Raji (cell line): ENCODE measurements around the gene MAN1C1.

Experiments used
- POLR2A ChIP-seq: IDR thresholded peaks from 2 replicates; pipeline ENCODE4 v1.6.1; 2011; ENCODE audit warnings: low read depth, low read length, control low read depth; ENCODE audit not compliant: insufficient read depth

Gene MAN1C1

DNA sequence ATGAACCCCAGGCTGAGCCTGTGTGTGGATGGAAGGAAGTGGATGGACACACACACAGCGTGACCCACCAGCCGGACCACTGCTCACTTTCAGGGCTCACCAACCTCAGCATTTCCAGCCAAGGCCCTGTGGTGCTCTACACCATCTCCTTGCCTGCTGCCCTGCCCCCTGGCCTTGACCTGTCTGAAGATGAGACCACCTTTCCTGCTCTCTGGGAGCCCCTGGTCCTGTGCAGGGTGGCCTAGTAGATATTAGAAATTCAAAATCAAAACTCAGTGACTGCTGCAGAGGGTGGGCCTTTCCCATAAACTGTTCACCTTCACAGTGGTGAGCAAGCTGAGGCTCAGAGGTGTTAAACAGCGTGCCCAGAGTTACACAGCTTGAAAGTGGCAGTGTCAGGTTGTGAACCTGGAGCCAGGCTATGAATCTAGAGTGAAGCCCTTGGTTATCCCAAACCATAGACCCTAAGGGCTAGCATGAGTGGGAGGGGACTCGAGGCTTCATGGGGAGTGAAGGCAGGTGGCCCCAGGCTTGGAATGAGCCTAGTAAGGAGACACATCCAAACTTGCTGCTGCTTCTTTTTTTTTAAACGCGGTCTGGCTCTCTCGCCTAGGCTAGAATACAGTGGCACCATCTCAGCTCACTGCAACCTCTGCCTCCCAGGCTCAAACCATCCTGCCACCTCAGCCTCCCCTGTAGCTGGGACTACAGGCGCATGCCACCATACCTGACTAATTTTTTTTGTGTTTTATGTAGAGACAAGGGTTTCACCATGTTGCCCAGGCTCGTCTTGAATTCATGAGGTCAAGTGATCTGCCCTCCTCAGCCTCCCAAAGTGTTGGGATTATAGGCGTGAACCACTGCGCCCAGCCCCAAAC, 41.5 kb downstream of the MAN1C1 start:
- TF ChIP-seq POLR2A = no peak

DNA sequence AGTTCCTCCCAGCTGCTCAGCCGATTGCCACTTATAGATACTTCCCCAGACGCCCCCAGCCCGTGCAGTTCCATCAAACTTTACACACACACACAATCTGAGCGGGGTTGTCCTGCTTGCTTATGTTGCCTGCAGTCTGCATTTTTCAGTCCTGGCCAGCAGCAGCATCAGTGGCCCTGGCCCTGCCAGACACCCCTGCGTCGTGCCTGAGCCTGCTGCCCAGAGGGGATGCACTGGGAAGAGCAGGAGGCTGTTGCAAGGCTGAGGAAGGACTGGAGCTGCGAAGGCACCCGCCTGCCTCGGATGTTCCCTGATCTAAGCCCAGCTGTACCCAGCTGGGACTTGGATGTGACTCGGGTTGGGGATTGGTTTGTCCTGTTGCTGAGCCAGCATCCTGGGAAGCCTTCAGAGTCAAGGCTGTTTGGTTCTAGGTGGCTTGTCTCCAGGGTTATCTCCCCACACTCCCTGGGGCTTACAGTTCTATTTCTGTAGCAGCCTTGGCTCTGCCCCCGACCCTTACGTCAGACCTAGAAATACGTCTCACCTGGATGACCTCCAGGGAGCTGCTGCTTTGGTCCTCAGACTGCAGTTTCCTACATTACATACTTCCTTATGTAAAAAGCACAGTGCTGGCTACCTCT, 42.3 kb downstream of the MAN1C1 start:
- TF ChIP-seq POLR2A = no peak

- TF ChIP-seq POLR2A = no peak
These were observed 44.6 kb downstream of the MAN1C1 start for GRCh38 chr1:25661043-25661815.

DNA sequence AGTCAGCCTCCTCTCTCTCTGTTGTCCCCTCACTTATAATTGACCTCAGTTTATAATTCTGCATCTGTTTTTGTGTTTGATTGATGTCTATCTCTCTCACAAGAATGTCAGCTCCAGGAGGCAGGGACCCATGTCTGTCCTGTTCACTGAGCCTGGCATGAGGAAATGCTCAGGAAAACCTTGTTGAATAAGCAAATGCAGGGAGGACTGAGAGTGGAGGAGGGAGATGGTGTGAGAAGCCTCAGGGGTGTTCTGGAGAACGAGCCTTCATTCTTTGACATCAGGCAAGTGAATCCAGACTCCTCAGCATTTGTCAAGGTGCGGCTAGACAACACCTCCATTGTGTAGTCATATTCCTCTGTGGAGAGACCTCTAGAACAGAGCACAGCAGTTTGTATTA, 45.5 kb downstream of the MAN1C1 start:
- TF ChIP-seq POLR2A = no peak

- no peak for TF ChIP-seq POLR2A
These were observed 48.0 kb downstream of the MAN1C1 start for GRCh38 chr1:25664357-25665199.

- TF ChIP-seq POLR2A = no peak
These were observed 49.9 kb downstream of the MAN1C1 start for GRCh38 chr1:25666460-25666859.

GRCh38 chr1:25668931-25669573, 52.5 kb downstream of the MAN1C1 start:
- TF ChIP-seq POLR2A = no peak

GRCh38 chr1:25669781-25670567, 53.4 kb downstream of the MAN1C1 start:
- no peak for TF ChIP-seq POLR2A

GRCh38 chr1:25671929-25672328, 55.3 kb downstream of the MAN1C1 start:
- TF ChIP-seq POLR2A = no peak

DNA sequence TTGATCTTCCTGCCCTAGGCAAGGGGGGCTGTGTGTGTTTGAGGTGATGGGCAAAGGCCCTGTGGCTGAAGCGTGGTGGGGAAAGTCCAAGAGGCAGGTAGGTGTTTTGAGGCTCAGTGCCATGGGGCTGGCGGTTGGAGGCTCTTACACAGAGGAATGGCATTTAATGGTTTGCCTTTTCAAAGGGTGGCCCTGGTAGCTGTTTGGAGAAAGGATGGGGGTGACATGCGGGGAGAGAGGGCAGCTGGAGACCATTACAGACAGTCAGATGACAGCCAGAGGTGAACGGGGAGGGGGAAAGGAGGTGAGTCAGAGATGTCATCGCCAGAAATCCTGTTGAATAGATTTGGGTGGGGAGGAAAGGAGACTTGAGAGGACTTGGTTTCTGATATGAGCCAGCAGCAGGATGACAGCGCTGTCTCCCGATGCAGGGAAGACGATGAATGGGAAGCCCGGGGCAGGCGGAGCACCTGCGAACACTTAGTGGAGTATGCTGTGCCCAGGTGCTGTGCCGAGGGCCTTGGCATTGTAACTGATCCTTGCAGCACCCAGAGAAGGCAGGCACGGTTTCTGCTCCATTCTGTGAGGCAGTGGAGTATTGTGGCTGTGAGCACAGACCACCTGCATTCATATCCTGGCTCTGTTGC, 56.3 kb downstream of the MAN1C1 start:
- TF ChIP-seq POLR2A = no peak

- no peak for TF ChIP-seq POLR2A
These were observed 56.9 kb downstream of the MAN1C1 start for GRCh38 chr1:25673456-25673855.

DNA sequence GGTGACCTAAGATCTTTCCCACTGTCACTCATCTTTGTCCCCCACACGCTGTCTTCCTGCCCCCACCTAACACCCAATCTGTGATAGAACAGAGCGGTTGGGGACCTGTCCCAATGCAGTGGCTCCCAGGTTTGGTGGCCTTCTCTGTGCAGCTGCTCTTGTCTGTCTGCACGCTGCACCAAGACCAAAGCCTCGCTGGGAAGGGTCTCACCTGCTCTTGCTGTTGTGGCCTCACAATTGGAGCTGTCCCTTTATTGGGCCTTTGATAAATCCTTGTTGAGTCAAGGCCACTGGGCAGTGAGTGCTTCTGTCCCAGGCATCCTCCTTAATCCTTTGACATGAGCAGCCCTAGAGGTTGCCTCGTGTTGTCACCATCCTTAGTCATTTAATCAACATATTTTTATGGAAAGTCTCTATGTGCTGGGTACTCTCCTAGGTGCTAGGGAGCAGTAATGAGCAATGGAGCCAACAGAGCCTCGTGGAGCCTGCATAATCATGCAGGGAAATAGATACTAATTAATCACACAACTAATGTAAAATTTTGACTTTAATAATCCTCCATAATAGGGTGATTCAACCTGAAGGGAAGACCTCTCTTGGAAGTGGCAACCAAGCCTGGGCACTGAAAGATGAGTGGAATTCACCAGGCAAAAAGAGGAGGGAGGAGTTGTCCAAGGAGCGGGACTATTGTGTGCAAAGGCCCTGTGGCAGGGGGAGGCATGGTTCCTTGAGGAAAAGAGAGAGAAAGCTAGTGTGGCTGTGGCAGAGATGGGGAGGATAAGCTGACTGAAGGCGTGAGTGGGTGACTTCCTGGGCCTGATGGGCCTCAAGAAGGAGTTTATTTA, 57.6 kb downstream of the MAN1C1 start:
- no peak for TF ChIP-seq POLR2A
